ENCODE measurements around the gene UNC119. TPM values are rescaled to one million over a fixed set of nuclear protein-coding genes. Genes with fewer than 3 reads are reported as not detected.
A peak's percentile ranks its signal among the peaks of the same experiment; 100 is the strongest.

The UNC119 gene
- polyA plus RNA-seq, 1 donor (not counting 4 experiments of a cell fraction or from before 2014, with no cell fraction given) = 60.0 TPM

- Histone ChIP-seq H3K79me2 (ENCODE audit: control insufficient read depth, insufficient read depth, low read length) (no peaks in the 10 kb centered on the region), H3K4me1 (ENCODE audit: control insufficient read depth, extremely low read depth, insufficient read depth, low read length) (peaks cover 42% of the 10 kb centered on the region), H4K20me1 (ENCODE audit: control insufficient read depth, extremely low read depth, insufficient read depth, low read length) (no peaks in the 10 kb centered on the region), H2AFZ (ENCODE audit: control insufficient read depth, low read length) (no peak overlapping the region), H3K27ac (ENCODE audit: control insufficient read depth, insufficient read depth, low read length) (no peak overlapping the region), H3K36me3 (ENCODE audit: control insufficient read depth in 2 of 2, extremely low read depth in 1 of 2, insufficient read depth in 2 of 2, low read length in 2 of 2) (no peaks in the 10 kb centered on the region), H3K9me3 (ENCODE audit: control insufficient read depth, low read depth, low read length) (no peaks in the 10 kb centered on the region), H3K9ac (ENCODE audit: control insufficient read depth, extremely low read depth, insufficient read depth, low read length) (no peak overlapping the region), H3K4me2 (ENCODE audit: control insufficient read depth, extremely low read depth, insufficient read depth, low read depth, low read length) (no peak overlapping the region), H3K9me1 (ENCODE audit: control insufficient read depth, extremely low read depth, insufficient read depth, low read length) (peaks cover 2% of the 10 kb centered on the region), H3K4me3 (ENCODE audit: control insufficient read depth in 2 of 3, extremely low read depth in 1 of 3, insufficient read depth in 2 of 3, low read depth in 1 of 3, low read length in 3 of 3) (no peak overlapping the region), H3K27me3 (ENCODE audit: control insufficient read depth, extremely low read depth, insufficient read depth, low read length) (peaks cover 8% of the 10 kb centered on the region)
- FAIRE-seq (no peak), DNase-seq (ENCODE audit: low read depth, low spot score) (no peak)
- dilution Hi-C loops (cut with MboI; ENCODE audit: extremely low pct_ligation_motif_present, low sequenced_read_pairs) = no loop called here
- TF ChIP-seq CTCF (optimal IDR thresholded peaks at IDR 0.05 in 1 of 3, IDR thresholded peaks at IDR 0.05 in 1 of 3, conservative IDR thresholded peaks at IDR 0.05 in 1 of 3; ENCODE audit: extremely low read depth in 1 of 3, insufficient read depth in 2 of 3, low read length in 3 of 3) (no peak), EZH2 (IDR thresholded peaks at IDR 0.05; ENCODE audit: low read length) (no peak)
Observed at GRCh38 chr17:28509789-28510188, 42.6 kb downstream of the UNC119 start.

GRCh38 chr17:28508211-28508724 lies 44.2 kb downstream of the UNC119 start:
- peak overlapping the region; percentile 57 for H3K4me2 ChIP-seq (ENCODE audit: control insufficient read depth, extremely low read depth, insufficient read depth, low read depth, low read length)

More at GRCh38 chr17:28508211-28508724, 44.2 kb downstream of the UNC119 start:
- H3K9me1 ChIP-seq (ENCODE audit: control insufficient read depth, extremely low read depth, insufficient read depth, low read length) = peaks cover 2% of the 10 kb centered on the region
- no peaks in the 10 kb centered on the region for H3K9me3 ChIP-seq (ENCODE audit: control insufficient read depth, low read depth, low read length)
- H3K27me3 ChIP-seq (ENCODE audit: control insufficient read depth, extremely low read depth, insufficient read depth, low read length) = no peaks in the 10 kb centered on the region
- peak overlapping the region; percentile 27 for H3K27ac ChIP-seq (ENCODE audit: control insufficient read depth, insufficient read depth, low read length)
- H3K9ac ChIP-seq (ENCODE audit: control insufficient read depth, extremely low read depth, insufficient read depth, low read length) = peak overlapping the region; percentile 59
- no peak overlapping the region for H2AFZ ChIP-seq (ENCODE audit: control insufficient read depth, low read length)
- H4K20me1 ChIP-seq (ENCODE audit: control insufficient read depth, extremely low read depth, insufficient read depth, low read length) = no peaks in the 10 kb centered on the region
- dilution Hi-C loops (cut with MboI; ENCODE audit: extremely low pct_ligation_motif_present, low sequenced_read_pairs) = no loop called here
- H3K4me3 ChIP-seq (ENCODE audit: control insufficient read depth in 2 of 3, extremely low read depth in 1 of 3, insufficient read depth in 2 of 3, low read depth in 1 of 3, low read length in 3 of 3) = peak overlapping the region in 1 of 3 experiments; percentile 29
- no peaks in the 10 kb centered on the region for H3K36me3 ChIP-seq (ENCODE audit: control insufficient read depth in 2 of 2, extremely low read depth in 1 of 2, insufficient read depth in 2 of 2, low read length in 2 of 2)
- H3K79me2 ChIP-seq (ENCODE audit: control insufficient read depth, insufficient read depth, low read length) = no peaks in the 10 kb centered on the region
- DNase-seq (ENCODE audit: low read depth, low spot score) = no peak
- H3K4me1 ChIP-seq (ENCODE audit: control insufficient read depth, extremely low read depth, insufficient read depth, low read length) = peaks cover 38% of the 10 kb centered on the region
- TF ChIP-seq EZH2 (IDR thresholded peaks at IDR 0.05; ENCODE audit: low read length) = no peak
- no peak for TF ChIP-seq CTCF (optimal IDR thresholded peaks at IDR 0.05 in 1 of 3, IDR thresholded peaks at IDR 0.05 in 1 of 3, conservative IDR thresholded peaks at IDR 0.05 in 1 of 3; ENCODE audit: extremely low read depth in 1 of 3, insufficient read depth in 2 of 3, low read length in 3 of 3)
- peak; percentile 59 for FAIRE-seq
